HG03139 (cell line): ENCODE data around the gene PLEKHA7.

Source experiments
- ATAC-seq: cut with Tn5 transposase; IDR thresholded peaks from one replicate; pipeline ENCODE4 v1.9.1; 2021; ENCODE audit not compliant: unreplicated experiment

PLEKHA7 gene

GRCh38 chr11:16793009-16793408, 221.2 kb downstream of the PLEKHA7 start:
- ATAC-seq, result no peak

- ATAC-seq, result no peak
These were observed 221.8 kb downstream of the PLEKHA7 start for GRCh38 chr11:16792426-16792825.

- no peak for ATAC-seq
These were observed 222.8 kb downstream of the PLEKHA7 start for GRCh38 chr11:16791191-16791961.

GRCh38 chr11:16790486-16791190, 223.6 kb downstream of the PLEKHA7 start:
- ATAC-seq, result no peak

- no peak for ATAC-seq
These were observed 224.4 kb downstream of the PLEKHA7 start for GRCh38 chr11:16789560-16790485.

GRCh38 chr11:16789063-16789420, 225.2 kb downstream of the PLEKHA7 start:
- no peak for ATAC-seq

GRCh38 chr11:16788141-16789062, 225.8 kb downstream of the PLEKHA7 start:
- peak; percentile 57 for ATAC-seq

- ATAC-seq, result no peak
These were observed 227.0 kb downstream of the PLEKHA7 start for GRCh38 chr11:16787035-16787742.

GRCh38 chr11:16786131-16786530, 228.1 kb downstream of the PLEKHA7 start:
- no peak for ATAC-seq

GRCh38 chr11:16785520-16786128, 228.6 kb downstream of the PLEKHA7 start:
- peak; percentile 73 for ATAC-seq

- ATAC-seq, result no peak
These were observed 229.5 kb downstream of the PLEKHA7 start for GRCh38 chr11:16784666-16785065.

GRCh38 chr11:16784097-16784496, 230.1 kb downstream of the PLEKHA7 start:
- ATAC-seq, result no peak

- ATAC-seq, result no peak
These were observed 230.9 kb downstream of the PLEKHA7 start for GRCh38 chr11:16783321-16783801.

GRCh38 chr11:16781936-16782919, 232.0 kb downstream of the PLEKHA7 start:
- ATAC-seq, result no peak

- no peak for ATAC-seq
These were observed 233.3 kb downstream of the PLEKHA7 start for GRCh38 chr11:16780698-16781550.

- no peak for ATAC-seq
These were observed 234.1 kb downstream of the PLEKHA7 start for GRCh38 chr11:16780146-16780545.

GRCh38 chr11:16779436-16779835, 234.8 kb downstream of the PLEKHA7 start:
- ATAC-seq, result no peak
